AG04450 (cell line): ENCODE measurements around the gene RASSF10. TPM values are rescaled to one million over a fixed set of nuclear protein-coding genes. Genes with fewer than 3 reads are reported as not detected.

Source experiments
- CTCF ChIA-PET: fragments of 300-600, 350-600 bp; formaldehyde crosslinking; extraction: SDS; loops from one replicate; lab custom pipeline; 2022; ENCODE audit warnings: antibody characterized with exemption, inconsistent platforms; lab: Charles Lee
- POLR2A ChIA-PET: fragments of 350-600 bp; formaldehyde crosslinking; extraction: SDS; loops from one replicate; lab custom pipeline; 2021; ENCODE audit warnings: antibody characterized with exemption, inconsistent platforms; lab: Yijun Ruan, JAX
- DNase-seq: peaks from one replicate; pipeline ENCODE4 v3.0.0-alpha.2; 2011; ENCODE audit warnings: low read depth, low spot score
- H3K27ac ChIP-seq: one replicate; pipeline ENCODE4 v1.5.1; 2012; ENCODE audit warnings: low read depth, low read length, control low read depth
- H3K27me3 ChIP-seq: one replicate; pipeline ENCODE4 v1.6.0; 2012; ENCODE audit warnings: low read length; ENCODE audit not compliant: control insufficient read depth, insufficient read depth
- H3K4me3 ChIP-seq: 2 replicates; pipeline ENCODE4 v1.5.1; 2011; ENCODE audit warnings: mild to moderate bottlenecking, low read depth, low read length, control low read depth
- H3K9me3 ChIP-seq: 2 replicates; pipeline ENCODE4 v1.5.1; 2012; ENCODE audit warnings: low read length; ENCODE audit not compliant: control insufficient read depth, insufficient read depth
- CTCF ChIP-seq: IDR thresholded peaks from 2 replicates; pipeline ENCODE4 v1.5.1; 2011; ENCODE audit warnings: low read depth, low read length, control low read depth, inconsistent platforms
- polyA plus RNA-seq: library from polyadenylated mRNA; depleted of rRNA; stranded (reverse); fragments of >200 nt; gene quantifications from 2 replicates; pipeline ENCODE4 v1.2.3, GENCODE V29; 2011

RASSF10 gene
- polyA plus RNA-seq, 1 experiment = not detected

- POLR2A ChIA-PET = no interaction called here
- H3K4me3 ChIP-seq = no peak overlapping the region
- DNase-seq = peak; percentile 11
- TF ChIP-seq CTCF = peak; percentile 89
- CTCF ChIA-PET = interaction anchor here (0.5 to 6.8 kb wide), 69 partner anchors 9 to 675 kb away, joined by 3 to 179 read pairs (median 4); partner anchors contain the start of gene BTBD10
- no peak overlapping the region for H3K27ac ChIP-seq
- H3K27me3 ChIP-seq = peaks cover 6% of the 10 kb centered on the region
- no peaks in the 10 kb centered on the region for H3K9me3 ChIP-seq
These were observed 45.2 kb upstream of the RASSF10 start for GRCh38 chr11:12963792-12964536.

DNA sequence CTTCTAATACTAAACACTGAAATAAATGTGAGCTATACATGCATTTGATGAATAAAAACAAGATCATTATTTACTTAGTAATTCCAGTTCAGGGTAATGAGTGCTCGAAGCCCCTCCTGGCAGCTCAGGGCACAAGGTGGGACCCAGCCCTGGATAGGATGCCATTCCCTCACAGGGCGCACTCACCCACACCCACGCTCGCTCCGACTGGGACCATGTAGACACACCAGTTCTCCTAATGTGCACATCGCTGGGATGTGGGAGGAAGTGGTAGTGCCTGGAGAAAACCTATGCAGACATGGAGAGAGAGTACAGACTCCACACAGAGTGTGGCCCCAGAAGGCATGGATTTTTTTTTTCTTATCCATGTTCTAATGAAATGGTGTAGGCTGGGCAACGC, 44.5 kb upstream of the RASSF10 start:
- DNase-seq = no peak
- H3K9me3 ChIP-seq = no peaks in the 10 kb centered on the region
- peaks cover 5% of the 10 kb centered on the region for H3K27me3 ChIP-seq
- TF ChIP-seq CTCF = no peak
- H3K27ac ChIP-seq = no peak overlapping the region
- ChIA-PET POLR2A (no interaction called here), CTCF (interaction anchor here (0.6 to 6.8 kb wide), 27 partner anchors 11 to 675 kb away, joined by 3 to 179 read pairs (median 8); no protein-coding TSS in a partner anchor)
- no peak overlapping the region for H3K4me3 ChIP-seq

- no peak for TF ChIP-seq CTCF
- no peaks in the 10 kb centered on the region for H3K9me3 ChIP-seq
- H3K27me3 ChIP-seq = peaks cover 9% of the 10 kb centered on the region
- no peak for DNase-seq
- ChIA-PET CTCF (interaction anchor here (1.0 to 6.8 kb wide), 13 partner anchors 10 to 499 kb away, joined by 3 to 179 read pairs (median 18); no protein-coding TSS in a partner anchor), POLR2A (no interaction called here)
- no peak overlapping the region for H3K4me3 ChIP-seq
- H3K27ac ChIP-seq = no peak overlapping the region
These were observed 43.1 kb upstream of the RASSF10 start for GRCh38 chr11:12966002-12966401.

DNA sequence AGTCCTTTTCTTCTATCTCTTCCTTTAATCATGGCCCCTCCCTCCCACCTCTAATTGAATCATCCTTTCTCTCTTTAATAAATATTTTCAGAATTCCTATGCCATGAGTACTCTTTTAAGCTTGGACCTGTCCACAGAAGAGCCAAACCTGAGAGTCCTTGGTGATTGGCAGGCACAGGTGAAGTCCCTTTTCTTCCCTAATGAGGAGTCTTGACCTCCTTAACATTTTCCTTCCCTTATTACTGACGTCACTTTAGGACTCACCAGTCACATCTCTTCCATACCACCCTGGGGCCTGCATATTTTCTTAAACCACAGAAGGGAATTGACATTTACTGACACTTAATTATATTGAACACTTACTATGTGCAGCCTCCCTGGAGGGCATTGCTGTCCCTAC, 41.0 kb upstream of the RASSF10 start:
- H3K9me3 ChIP-seq = no peaks in the 10 kb centered on the region
- DNase-seq = no peak
- POLR2A ChIA-PET = no interaction called here
- CTCF ChIA-PET = interaction anchor here (0.8 kb wide), 2 partner anchors 12 to 185 kb away, joined by 3 read pairs; no protein-coding TSS in a partner anchor
- peaks cover 14% of the 10 kb centered on the region for H3K27me3 ChIP-seq
- TF ChIP-seq CTCF = no peak
- no peak overlapping the region for H3K4me3 ChIP-seq
- H3K27ac ChIP-seq = no peak overlapping the region

DNA sequence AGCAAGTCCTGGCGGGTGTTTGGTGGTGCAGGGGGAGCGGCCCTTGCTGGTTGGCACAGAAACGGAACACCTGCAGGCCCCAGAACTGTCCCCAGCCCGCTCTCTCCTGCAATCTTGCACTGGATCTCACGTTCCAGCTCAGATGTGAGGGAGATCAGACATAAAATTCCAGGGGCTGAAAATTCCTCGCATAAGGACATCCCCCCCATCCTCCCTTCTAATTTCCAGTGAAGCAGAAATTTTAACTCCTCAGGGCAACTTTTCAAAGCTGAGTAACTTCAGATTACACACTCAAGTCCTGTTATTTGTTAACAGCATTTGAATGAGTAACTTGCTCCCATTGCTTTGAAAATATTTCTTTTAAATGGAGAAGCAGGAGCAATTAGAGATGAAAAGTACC, 40.3 kb upstream of the RASSF10 start:
- POLR2A ChIA-PET = no interaction called here
- no peak overlapping the region for H3K27ac ChIP-seq
- no peak for TF ChIP-seq CTCF
- no peaks in the 10 kb centered on the region for H3K9me3 ChIP-seq
- H3K27me3 ChIP-seq = peaks cover 14% of the 10 kb centered on the region
- no peak overlapping the region for H3K4me3 ChIP-seq
- DNase-seq = no peak
- CTCF ChIA-PET = interaction anchor here (0.8 kb wide), 1 partner anchor 184 kb away, joined by 3 read pairs; no protein-coding TSS in a partner anchor
